ENCODE results near the gene WDR45B.

- TF ChIP-seq, protein P1, sequence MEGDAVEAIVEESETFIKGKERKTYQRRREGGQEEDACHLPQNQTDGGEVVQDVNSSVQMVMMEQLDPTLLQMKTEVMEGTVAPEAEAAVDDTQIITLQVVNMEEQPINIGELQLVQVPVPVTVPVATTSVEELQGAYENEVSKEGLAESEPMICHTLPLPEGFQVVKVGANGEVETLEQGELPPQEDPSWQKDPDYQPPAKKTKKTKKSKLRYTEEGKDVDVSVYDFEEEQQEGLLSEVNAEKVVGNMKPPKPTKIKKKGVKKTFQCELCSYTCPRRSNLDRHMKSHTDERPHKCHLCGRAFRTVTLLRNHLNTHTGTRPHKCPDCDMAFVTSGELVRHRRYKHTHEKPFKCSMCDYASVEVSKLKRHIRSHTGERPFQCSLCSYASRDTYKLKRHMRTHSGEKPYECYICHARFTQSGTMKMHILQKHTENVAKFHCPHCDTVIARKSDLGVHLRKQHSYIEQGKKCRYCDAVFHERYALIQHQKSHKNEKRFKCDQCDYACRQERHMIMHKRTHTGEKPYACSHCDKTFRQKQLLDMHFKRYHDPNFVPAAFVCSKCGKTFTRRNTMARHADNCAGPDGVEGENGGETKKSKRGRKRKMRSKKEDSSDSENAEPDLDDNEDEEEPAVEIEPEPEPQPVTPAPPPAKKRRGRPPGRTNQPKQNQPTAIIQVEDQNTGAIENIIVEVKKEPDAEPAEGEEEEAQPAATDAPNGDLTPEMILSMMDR (IDR thresholded peaks at IDR 0.05; ENCODE audit: low read depth, low read length, poor library complexity, severe bottlenecking), result no peak
- no peak for TF ChIP-seq EZH2phosphoT487 (IDR thresholded peaks at IDR 0.05; ENCODE audit: borderline replicate concordance, low read length)
Observed at GRCh38 chr17:82583720-82584234, 64.5 kb downstream of the WDR45B start.

Measured in DOHH2 (cell line).